Prostate gland (tissue), 2 donors: ENCODE measurements around the gene ZNF850.

ENCODE experiments used
- POLR2A ChIP-seq: fragments of 450-650 bp; IDR thresholded peaks from one replicate; pipeline ENCODE4 v1.6.1; 2016; ENCODE audit warnings: antibody characterized with exemption, mild to moderate bottlenecking
- POLR2AphosphoS5 ChIP-seq: sonication (generic); formaldehyde crosslinking; IDR thresholded peaks from one replicate; pipeline ENCODE4 v1.6.1; 2017; ENCODE audit warnings: antibody characterized with exemption
- TF ChIP-seq, protein P1 (sequence below), 4 experiments: fragments of 200-600 bp in 2 of 4; fragments of 450-650 bp in 2 of 4; sonication (generic) in 2 of 4; IDR thresholded peaks; 1 replicate in 3 of 4; 2 replicates in 1 of 4; pipeline ENCODE4 v1.5.1; 2016 to 2019; ENCODE audit warnings: antibody characterized with exemption in 4 of 4, mild to moderate bottlenecking in 2 of 4, moderate library complexity in 2 of 4

DNA sequence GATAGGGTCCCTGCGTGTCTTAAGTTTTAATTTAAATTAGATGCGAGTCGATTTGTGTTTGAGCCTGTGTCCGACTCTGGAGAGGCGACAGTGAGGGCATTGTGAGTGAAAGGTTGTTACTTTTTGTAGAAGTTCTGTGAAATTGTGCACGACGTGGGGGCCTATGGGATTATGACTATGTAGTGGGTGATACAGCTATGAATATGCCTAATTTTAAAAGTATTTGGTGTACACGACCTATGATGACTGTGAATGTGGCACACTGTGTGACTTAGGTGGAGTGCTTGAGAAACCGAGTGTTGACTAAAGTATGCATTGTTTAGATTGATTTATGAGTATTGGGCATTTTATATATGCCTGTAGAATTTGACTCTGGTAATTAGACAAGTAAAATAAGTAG lies 84.5 kb downstream of the ZNF850 start:
- TF ChIP-seq, protein P1, sequence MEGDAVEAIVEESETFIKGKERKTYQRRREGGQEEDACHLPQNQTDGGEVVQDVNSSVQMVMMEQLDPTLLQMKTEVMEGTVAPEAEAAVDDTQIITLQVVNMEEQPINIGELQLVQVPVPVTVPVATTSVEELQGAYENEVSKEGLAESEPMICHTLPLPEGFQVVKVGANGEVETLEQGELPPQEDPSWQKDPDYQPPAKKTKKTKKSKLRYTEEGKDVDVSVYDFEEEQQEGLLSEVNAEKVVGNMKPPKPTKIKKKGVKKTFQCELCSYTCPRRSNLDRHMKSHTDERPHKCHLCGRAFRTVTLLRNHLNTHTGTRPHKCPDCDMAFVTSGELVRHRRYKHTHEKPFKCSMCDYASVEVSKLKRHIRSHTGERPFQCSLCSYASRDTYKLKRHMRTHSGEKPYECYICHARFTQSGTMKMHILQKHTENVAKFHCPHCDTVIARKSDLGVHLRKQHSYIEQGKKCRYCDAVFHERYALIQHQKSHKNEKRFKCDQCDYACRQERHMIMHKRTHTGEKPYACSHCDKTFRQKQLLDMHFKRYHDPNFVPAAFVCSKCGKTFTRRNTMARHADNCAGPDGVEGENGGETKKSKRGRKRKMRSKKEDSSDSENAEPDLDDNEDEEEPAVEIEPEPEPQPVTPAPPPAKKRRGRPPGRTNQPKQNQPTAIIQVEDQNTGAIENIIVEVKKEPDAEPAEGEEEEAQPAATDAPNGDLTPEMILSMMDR (IDR thresholded peaks at IDR 0.05): no peak
- TF ChIP-seq POLR2A (no peak), POLR2AphosphoS5 (no peak)
